ENCODE measurements around the gene GPC6.

GPC6 gene

DNA sequence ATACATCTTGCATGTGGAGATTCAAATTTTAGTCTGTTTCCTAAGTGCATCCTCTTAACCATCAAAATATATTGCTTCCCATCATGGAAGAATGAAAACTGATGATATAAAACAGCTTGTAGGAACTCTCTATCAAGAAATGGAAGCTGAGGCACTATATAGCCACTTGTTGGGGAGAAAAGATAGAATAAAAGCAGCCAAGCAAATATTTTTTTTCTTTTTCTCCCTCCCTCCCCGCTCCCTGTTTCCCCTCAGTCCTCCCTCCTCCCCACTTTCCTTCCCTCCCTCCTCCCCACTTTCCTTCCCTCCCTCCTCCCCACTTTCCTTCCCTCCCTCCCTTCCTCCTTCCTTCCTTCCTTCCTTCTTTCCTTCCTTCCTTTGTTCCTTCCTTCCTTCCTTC is 413.8 kb downstream of the GPC6 start:
- TF ChIP-seq, protein P1, sequence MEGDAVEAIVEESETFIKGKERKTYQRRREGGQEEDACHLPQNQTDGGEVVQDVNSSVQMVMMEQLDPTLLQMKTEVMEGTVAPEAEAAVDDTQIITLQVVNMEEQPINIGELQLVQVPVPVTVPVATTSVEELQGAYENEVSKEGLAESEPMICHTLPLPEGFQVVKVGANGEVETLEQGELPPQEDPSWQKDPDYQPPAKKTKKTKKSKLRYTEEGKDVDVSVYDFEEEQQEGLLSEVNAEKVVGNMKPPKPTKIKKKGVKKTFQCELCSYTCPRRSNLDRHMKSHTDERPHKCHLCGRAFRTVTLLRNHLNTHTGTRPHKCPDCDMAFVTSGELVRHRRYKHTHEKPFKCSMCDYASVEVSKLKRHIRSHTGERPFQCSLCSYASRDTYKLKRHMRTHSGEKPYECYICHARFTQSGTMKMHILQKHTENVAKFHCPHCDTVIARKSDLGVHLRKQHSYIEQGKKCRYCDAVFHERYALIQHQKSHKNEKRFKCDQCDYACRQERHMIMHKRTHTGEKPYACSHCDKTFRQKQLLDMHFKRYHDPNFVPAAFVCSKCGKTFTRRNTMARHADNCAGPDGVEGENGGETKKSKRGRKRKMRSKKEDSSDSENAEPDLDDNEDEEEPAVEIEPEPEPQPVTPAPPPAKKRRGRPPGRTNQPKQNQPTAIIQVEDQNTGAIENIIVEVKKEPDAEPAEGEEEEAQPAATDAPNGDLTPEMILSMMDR (IDR thresholded peaks at IDR 0.05; ENCODE audit: borderline replicate concordance, insufficient read depth, low read depth, low read length), result no peak
- no peak overlapping the region for H3K4me3 ChIP-seq (ENCODE audit: low read depth, low read length)

DNA sequence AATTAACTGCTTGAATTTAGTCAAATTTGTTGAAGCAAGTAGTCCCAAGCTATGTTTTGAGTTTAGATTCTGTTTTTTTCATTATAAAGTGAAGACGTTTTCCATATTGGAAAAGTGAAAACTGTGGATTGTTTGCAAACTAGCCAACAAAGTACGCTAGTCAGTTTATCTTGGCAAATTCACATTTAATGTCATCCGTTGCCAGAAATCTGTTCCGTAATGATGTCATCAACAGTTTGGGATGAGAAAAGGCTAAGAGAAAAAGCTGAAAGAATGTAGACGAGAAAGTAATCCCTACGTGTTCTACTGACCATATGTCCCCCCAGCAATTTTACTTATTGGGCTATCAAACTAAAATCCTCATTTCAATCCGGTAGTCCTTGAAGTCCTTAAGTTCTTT is 419.6 kb downstream of the GPC6 start:
- no peak overlapping the region for H3K4me3 ChIP-seq (ENCODE audit: low read depth, low read length)
- TF ChIP-seq, protein P1 (IDR thresholded peaks at IDR 0.05; ENCODE audit: borderline replicate concordance, insufficient read depth, low read depth, low read length), result no peak

DNA sequence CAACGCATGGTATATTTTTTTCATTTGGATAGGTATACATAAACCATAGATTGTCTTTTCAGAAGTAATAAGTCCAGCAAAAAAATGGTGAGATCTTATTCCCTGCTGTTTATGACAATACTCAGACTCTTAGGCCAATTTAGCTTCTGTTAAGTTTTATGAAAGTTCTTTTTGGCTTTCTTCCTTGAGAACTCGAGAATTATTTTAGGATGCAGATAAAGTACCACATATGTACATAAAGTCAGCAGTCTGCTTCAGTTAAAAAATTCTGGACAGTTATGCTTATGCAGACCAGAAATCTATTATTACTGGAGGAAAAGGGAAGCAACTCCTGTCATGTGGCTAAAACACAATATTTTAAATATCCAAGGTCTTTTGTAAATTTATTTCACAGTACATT is 422.9 kb downstream of the GPC6 start:
- TF ChIP-seq, protein P1 (IDR thresholded peaks at IDR 0.05; ENCODE audit: borderline replicate concordance, insufficient read depth, low read depth, low read length), result no peak
- H3K4me3 ChIP-seq (ENCODE audit: low read depth, low read length), result no peak overlapping the region

DNA sequence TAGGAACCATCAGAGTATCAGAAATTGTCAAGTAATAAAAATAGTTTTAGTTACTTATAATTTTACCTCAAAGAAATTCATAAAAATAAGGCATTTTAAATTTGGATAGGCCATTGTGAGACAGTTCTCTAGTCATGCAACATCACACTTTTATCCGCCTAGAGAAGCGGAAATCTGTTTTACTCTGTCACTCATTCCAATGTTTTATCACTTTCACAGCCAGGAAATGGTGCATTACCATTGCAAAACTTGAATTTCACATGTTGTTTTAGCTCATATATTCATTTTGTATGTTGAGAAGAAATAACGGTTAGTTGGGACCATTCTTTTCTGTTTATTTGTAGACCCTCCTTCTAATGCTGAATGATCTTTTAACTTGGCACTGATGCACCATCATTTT is 427.2 kb downstream of the GPC6 start:
- no peak overlapping the region for H3K4me3 ChIP-seq (ENCODE audit: low read depth, low read length)
- TF ChIP-seq, protein P1 (IDR thresholded peaks at IDR 0.05; ENCODE audit: borderline replicate concordance, insufficient read depth, low read depth, low read length), result no peak

DNA sequence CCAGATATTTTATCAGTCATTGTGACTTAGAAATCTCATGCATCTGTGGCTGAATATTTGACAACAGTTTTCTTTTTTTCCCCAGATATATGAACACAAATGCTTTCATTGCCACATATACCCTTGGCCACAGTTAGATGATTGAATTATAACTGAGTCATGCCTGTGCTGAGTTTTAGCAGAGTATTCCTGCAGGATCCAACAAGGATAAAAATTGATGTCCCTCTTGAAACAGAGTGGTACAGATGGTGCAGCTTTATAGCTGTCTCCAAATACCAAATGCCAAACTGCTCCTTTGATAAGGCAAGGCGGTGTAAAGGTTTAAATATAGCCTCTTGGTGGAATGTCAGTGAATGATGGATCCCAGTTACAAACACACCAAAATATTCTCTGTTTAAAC is 428.5 kb downstream of the GPC6 start:
- no peak overlapping the region for H3K4me3 ChIP-seq (ENCODE audit: low read depth, low read length)
- TF ChIP-seq, protein P1 (IDR thresholded peaks at IDR 0.05; ENCODE audit: borderline replicate concordance, insufficient read depth, low read depth, low read length), result no peak

DNA sequence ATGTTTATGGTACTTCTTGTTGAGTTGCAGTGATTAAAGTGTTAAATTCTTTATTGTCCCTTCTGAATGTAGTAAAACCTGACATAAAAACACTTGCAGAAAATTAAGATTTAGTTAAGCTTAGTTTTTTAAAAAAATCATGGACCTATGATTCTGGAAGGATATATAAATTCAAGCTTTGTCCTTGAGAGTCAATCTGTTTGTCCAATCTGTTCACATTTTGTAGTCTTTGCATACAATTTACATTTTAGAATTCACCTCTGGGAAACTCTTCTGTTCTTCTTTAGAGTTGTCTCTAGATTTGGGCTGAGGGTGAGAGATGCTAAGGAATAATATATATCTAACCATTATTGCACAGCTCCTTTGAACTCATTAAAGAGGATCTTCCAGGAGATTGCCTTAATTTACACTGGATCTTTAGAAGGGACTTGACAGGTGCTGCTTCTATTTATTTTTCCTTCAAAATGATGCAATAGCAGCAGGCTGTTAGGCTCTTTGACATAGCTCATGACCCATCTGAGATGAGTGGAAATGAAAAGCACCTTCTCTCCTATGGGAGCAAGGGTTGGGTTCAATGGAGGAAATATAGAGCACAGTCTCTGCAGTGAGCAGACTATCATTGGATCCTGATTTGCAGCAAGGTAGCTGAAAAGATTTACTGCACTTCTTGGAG is 433.9 kb downstream of the GPC6 start:
- TF ChIP-seq, protein P1 (IDR thresholded peaks at IDR 0.05; ENCODE audit: borderline replicate concordance, insufficient read depth, low read depth, low read length), result no peak
- H3K4me3 ChIP-seq (ENCODE audit: low read depth, low read length), result no peak overlapping the region

DNA sequence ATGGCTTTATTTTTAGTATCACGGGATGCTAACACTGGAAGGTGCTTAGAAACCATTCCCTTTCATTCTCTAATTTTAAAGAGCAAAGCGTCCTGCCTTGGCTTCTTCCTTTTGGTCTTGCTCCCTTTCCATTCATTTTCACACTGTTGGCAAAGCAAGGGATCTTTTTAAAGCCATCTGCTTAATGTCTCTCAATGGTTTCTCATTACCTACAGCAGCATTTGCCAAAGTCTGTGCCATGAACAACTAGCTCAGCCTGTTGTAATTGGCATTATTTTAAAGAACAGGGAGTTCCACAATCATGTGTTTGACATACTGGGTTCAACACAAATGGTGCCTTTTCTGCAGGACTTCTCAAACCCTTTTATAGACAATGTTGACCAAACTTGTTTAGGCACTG is 444.3 kb downstream of the GPC6 start:
- TF ChIP-seq, protein P1 (IDR thresholded peaks at IDR 0.05; ENCODE audit: borderline replicate concordance, insufficient read depth, low read depth, low read length), result no peak
- H3K4me3 ChIP-seq (ENCODE audit: low read depth, low read length), result no peak overlapping the region

Measured in GM12875 (cell line).